Mesenteric fat pad (tissue), 1 donor: ENCODE data around the gene ASS1. TPM values are rescaled to one million over a fixed set of nuclear protein-coding genes. Genes with fewer than 3 reads are reported as not detected.
"Not testable (repeated sequence)": the region's sequence is repeated elsewhere in the genome, so short reads cannot be mapped to it uniquely, and the experiment has no call there.

Experiments
- DNase-seq: peaks from one replicate; pipeline ENCODE4 v3.0.0-alpha.2; 2020; ENCODE audit warnings: low spot score
- long read RNA-seq: library from polyadenylated mRNA; unstranded; transcript quantifications from one replicate; pipeline ENCODE4 v2.0.0, GENCODE V29; 2020
- total RNA-seq: library from RNA; stranded (reverse); fragmentation: NEBNext Ultra II Directional; extraction: Animal tissue kit (Norgen Biotek cat#: 25700); gene quantifications from one replicate; pipeline ENCODE4 v1.2.1, GENCODE V29; 2021
- donor health status: DM: yes; HTN: yes; CAD: no.

The ASS1 gene
- total RNA-seq, result 304 TPM
- long read RNA-seq, transcript ASS1-203 (16 exons, 1,548 nt), result minor isoform, 38 of 1,774 reads
- long read RNA-seq, transcript ASS1-201 (15 exons, 1,564 nt), result major isoform, 1,541 of 1,774 reads
- long read RNA-seq, partial matches to known transcripts, result 144 of 1,774 reads
- long read RNA-seq, other reads (novel, unspliced or antisense), result 49 of 1,774 reads

DNA sequence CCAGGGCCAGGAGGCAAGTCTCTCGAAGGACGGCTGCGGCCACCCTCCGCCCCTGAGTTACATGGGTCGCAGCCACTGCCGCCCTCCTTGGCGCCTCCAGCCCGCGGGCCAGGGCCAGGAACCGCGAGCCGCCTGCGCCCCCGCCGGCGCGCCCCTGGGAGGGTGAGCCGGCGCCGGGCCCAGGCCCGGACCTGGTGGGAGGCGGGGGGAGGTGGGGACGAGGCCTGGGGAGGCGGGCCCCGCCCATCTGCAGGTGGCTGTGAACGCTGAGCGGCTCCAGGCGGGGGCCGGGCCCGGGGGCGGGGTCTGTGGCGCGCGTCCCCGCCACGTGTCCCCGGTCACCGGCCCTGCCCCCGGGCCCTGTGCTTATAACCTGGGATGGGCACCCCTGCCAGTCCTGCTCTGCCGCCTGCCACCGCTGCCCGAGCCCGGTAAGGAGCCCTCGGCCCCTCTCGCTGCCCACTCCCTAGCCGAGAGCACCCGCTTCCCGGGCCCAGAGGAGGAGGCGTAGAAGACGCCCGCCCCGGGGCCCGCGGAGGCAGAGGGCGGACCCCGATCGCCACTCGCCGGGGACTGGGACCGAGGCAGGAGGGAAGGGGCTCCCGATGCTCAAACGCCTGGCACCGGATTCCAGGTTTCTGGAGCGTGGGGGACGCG lies at the start of gene ASS1:
TSS of gene ASS1 (plus strand) at position 397 of the 657 bp plus-strand sequence. CDS start 7,268 bp downstream, outside the sequence.
- DNase-seq, result no peak

DNA sequence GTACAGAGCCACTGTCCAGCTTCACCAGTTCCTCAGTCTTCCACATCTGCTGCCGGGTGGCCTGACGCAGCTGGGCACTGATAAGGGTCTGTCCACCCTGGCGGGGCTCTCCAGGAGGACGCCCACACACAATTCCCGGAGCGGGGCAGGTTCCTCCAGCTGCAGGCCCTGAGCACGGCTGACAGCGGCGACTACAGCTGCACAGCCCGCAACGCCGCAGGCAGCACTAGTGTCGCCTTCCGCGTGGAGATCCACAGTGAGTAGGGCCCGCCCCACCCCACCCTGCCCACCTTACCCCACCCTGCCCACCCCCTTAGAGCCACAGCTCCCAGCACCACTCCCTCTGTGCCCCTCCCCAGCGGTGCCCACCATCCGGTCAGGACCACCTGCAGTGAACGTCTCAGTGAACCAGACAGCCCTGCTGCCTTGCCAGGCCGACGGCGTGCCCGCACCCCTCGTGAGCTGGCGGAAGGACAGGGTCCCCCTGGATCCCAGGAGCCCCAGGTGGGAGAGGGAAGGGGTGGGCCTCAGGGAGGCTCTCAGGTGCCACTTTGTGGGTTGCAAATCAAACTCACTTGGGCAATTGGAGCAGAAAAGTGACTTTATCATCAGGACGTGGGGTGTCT lies 48.8 kb upstream of the ASS1 start:
- no peak for DNase-seq

GRCh38 chr9:130396581-130396980 lies 48.2 kb upstream of the ASS1 start:
- no peak for DNase-seq

DNA sequence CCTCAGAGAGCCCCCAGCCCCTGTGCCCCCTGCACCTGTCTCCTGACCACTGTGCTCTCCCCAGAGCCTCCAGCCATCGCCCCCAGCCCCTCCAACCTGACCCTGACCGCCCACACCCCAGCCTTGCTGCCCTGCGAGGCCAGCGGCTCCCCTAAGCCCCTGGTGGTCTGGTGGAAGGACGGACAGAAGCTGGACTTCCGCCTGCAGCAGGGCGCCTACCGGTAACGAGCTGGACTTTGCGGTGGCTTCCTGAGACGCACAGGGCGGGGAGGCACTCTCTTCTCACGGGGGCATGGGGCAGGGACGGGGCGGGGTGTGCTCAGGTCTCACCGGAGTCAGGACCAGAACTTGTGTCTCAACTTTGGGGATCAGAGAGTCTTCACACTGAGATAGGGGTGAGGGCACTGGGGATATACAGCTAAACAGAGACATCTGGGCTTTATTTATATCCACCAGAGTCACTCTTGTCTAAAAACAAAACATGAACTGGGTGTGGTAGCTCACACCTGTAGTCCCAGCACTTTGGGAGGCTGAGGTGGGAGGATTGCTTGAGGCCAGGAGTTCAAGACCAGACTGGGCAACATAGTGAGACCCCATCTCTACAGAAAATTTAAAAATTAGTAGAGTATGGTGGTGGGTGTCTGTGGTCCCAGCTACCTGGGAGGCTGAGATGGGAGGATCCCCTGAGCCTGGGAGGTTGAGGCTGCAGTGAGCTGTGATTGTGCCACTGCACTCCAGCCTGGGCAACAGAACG lies 46.1 kb upstream of the ASS1 start:
- DNase-seq, result no peak

DNA sequence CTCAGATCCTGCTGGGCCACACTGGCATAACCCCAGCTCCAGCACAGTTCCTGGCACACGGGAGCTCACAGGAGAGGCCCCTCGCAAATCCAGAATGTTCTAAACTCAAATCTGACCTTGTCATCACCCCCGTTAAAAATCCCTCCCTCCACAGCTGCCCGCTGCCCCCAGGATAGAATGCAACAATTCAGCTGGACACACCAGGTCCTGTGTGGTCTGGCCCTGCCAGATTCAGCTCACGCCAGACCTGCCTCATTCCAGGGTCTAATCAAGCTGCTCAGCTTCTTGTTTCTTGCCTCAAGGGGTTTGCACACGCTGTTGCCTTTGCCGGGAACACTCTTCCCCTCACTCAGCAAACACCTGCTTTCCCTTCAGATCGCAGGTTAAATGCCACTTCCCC lies 45.0 kb upstream of the ASS1 start:
- DNase-seq, result no peak

DNA sequence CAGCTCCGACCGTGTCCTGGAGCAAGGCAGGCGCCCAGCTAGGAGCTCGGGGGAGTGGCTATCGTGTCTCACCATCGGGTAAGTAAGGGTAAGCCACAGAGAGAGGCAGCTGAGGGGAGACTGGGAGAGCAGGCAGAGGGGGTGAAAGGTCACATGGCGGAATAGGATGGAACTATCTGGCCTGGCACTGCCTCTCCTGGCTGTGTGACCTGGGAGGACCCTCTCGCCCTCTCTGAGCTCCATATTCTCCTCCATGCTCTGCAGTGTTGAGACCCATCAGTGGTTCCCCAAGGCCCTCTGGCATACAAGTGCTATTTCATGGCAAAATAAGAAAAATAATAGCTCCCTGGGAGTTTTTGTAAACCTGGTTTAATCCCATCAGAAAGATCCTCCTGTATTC lies 43.9 kb upstream of the ASS1 start:
- no peak for DNase-seq

DNA sequence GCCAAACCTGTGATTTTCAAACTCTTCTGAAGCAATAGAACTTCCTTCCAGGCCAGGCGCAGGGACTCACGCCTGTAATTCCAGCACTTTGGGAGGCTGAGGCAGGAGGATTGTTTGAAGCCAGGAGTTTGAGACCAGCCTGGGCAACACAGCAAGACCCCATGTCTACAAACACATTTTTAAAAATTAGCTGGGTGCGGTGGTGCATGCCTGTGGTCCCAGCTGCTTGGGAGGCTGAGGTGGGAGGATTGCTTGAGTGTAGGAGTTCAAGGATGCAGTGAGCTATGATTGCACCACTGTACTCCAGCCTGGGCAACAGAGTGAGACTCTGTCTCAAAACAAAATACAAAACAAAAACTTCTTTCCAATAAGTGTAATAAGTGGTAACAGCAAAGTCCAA lies 43.0 kb upstream of the ASS1 start:
- DNase-seq, result not testable (repeated sequence)

- DNase-seq, result no peak
Observed at GRCh38 chr9:130402243-130402642, 42.5 kb upstream of the ASS1 start.

- DNase-seq, result no peak
Observed at GRCh38 chr9:130402645-130403440, 41.9 kb upstream of the ASS1 start.

GRCh38 chr9:130405657-130406257 lies 39.0 kb upstream of the ASS1 start:
- DNase-seq, result no peak

DNA sequence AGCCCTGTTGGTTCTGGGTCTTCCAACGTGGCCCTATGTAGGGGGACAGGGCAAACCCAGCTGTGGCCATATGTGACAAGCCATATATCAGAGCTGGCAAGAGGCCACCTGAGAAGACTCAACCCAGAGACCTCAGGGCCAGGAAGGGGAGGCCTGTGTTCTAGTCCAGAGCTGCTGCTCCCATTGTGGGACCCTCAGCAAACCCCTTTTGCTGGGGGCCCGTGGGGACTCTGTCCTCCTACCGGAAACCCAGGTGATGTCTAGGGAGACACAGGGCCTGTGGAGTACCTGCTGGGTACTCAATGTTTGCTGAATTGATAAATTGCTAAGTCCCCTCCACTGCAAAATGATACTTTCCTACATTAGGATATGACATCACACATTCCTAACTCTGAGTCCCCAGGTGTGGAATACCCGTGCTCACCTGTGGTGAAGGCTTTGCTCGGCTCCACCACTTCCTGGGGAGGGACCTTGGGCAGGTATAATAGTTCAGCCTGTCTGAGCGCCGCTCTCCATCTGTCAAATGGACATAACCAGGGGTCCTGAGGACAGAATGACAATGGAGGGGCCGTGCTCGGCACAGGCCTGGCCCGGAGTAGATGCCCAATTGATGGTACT lies 38.4 kb upstream of the ASS1 start:
- DNase-seq, result no peak

- no peak for DNase-seq
Observed at GRCh38 chr9:130407916-130408663, 36.7 kb upstream of the ASS1 start.

- DNase-seq, result no peak
Observed at GRCh38 chr9:130408669-130409068, 36.1 kb upstream of the ASS1 start.

- no peak for DNase-seq
Observed at GRCh38 chr9:130409246-130409645, 35.5 kb upstream of the ASS1 start.

- DNase-seq, result no peak
Observed at GRCh38 chr9:130410443-130410842, 34.3 kb upstream of the ASS1 start.

DNA sequence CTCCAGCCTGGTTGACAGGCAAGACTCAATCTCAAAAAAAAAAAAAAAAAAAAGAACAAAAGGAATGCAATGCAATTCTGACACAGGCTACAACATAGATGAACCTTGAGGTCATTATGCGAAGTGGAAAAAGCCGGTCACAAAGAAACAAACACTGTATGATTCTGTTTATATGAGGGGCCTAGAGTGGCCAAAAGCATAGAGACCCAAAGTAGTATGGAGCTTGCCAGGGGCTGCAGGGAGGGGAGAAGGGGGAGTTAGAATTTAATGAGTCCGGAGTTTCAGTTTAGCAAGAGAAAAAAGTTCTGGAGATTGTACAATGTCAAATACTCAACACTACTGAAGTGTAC lies 33.2 kb upstream of the ASS1 start:
- DNase-seq, result no peak

GRCh38 chr9:130414081-130414731 lies 30.6 kb upstream of the ASS1 start:
- no peak for DNase-seq

GRCh38 chr9:130414910-130415746 lies 29.6 kb upstream of the ASS1 start:
- DNase-seq, result no peak
